ENCODE data around the gene CORO1C. TPM values are rescaled to one million over a fixed set of nuclear protein-coding genes. Genes with fewer than 3 reads are reported as not detected.

The CORO1C gene
- total and polyA plus RNA-seq, 9 of the 15 experiments (the other 6 are each of a cell fraction or from before 2014, with no cell fraction given): 55.2 to 280 (median 150) TPM

DNA sequence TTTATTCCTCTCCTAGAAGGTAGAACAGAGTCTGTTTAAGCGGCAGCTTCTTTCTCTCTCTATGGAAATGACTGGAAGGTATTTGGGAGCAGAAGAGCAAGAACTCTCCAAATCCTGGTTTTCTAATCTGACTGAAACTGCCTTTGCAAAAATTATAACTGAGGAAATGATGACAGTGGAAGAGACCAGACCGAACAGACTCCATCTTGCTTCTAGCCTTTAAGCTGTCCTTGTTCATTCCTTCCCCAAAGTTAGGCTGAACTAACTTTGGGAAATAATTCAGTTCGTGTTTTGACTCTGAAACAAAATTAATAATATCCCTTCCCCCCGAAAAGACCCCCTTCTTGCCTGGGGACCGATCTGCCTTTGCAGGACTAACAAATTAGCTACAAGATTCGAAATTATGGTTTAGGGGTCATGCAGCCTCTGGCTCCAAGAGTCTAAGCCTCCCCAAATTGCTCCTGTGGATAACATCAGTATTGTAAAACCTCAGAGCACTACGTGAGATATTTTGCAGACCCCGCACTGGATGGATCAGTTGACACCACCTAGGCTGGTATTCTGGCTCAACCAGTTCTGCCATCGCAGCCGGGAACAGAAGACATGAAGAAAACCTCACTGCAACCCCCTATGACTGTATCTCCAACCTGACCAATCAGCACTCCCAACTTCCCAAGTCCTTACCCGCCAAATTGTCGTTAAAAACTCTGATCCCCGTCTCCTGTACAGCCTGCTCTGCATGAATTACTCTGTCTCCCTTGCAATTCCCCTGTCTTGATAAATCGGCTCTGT, 111.8 kb downstream of the CORO1C start (continued):
- TF ChIP-seq CREB3 (tag; conservative IDR thresholded peaks at IDR 0.05; ENCODE audit: low read depth): peak; percentile 82; the same call in 1 of the 2 replicates
- 0 out of 4 replicates have a peak, but pooled peaks of 1 of the 2 experiments have one; percentile 36 for TF ChIP-seq TEAD1 (CRISPR knock-in tag; IDR thresholded peaks at IDR 0.05)
- no peak for TF ChIP-seq TAL1 (IDR thresholded peaks at IDR 0.05)
- TF ChIP-seq ZNF740 (CRISPR knock-in tag; IDR thresholded peaks at IDR 0.05): no peak
- peak in 1 of 2 experiments; percentile 81; a peak in 1 of 4 replicates for TF ChIP-seq ZNF740 (tag; IDR thresholded peaks at IDR 0.05)
- TF ChIP-seq DMBX1 (CRISPR knock-in tag; IDR thresholded peaks at IDR 0.05; ENCODE audit: borderline replicate concordance): peak; percentile 85
- TF ChIP-seq, protein P1, sequence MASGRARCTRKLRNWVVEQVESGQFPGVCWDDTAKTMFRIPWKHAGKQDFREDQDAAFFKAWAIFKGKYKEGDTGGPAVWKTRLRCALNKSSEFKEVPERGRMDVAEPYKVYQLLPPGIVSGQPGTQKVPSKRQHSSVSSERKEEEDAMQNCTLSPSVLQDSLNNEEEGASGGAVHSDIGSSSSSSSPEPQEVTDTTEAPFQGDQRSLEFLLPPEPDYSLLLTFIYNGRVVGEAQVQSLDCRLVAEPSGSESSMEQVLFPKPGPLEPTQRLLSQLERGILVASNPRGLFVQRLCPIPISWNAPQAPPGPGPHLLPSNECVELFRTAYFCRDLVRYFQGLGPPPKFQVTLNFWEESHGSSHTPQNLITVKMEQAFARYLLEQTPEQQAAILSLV (tag; IDR thresholded peaks at IDR 0.05): 0 out of 2 replicates have a peak, but pooled peaks have one; percentile 24
- TF ChIP-seq, protein P2, sequence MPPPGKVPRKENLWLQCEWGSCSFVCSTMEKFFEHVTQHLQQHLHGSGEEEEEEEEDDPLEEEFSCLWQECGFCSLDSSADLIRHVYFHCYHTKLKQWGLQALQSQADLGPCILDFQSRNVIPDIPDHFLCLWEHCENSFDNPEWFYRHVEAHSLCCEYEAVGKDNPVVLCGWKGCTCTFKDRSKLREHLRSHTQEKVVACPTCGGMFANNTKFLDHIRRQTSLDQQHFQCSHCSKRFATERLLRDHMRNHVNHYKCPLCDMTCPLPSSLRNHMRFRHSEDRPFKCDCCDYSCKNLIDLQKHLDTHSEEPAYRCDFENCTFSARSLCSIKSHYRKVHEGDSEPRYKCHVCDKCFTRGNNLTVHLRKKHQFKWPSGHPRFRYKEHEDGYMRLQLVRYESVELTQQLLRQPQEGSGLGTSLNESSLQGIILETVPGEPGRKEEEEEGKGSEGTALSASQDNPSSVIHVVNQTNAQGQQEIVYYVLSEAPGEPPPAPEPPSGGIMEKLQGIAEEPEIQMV (tag; conservative IDR thresholded peaks at IDR 0.05; ENCODE audit: low read depth): peak; percentile 74; the same call in 1 of the 2 replicates
- TF ChIP-seq JUNB (CRISPR knock-in tag; conservative IDR thresholded peaks at IDR 0.05): no peak
- no peak; the same call in 1 of the 2 replicates for TF ChIP-seq HSF4 (CRISPR knock-in tag; IDR thresholded peaks at IDR 0.05; ENCODE audit: borderline replicate concordance)
- TF ChIP-seq BRD9 (IDR thresholded peaks at IDR 0.05; ENCODE audit: low read depth, partially characterized antibody): no peak
- TF ChIP-seq ZNF232 (CRISPR knock-in tag; IDR thresholded peaks at IDR 0.05): no peak
- no peak for TF ChIP-seq MCM7 (IDR thresholded peaks at IDR 0.05)
- TF ChIP-seq, protein P3, sequence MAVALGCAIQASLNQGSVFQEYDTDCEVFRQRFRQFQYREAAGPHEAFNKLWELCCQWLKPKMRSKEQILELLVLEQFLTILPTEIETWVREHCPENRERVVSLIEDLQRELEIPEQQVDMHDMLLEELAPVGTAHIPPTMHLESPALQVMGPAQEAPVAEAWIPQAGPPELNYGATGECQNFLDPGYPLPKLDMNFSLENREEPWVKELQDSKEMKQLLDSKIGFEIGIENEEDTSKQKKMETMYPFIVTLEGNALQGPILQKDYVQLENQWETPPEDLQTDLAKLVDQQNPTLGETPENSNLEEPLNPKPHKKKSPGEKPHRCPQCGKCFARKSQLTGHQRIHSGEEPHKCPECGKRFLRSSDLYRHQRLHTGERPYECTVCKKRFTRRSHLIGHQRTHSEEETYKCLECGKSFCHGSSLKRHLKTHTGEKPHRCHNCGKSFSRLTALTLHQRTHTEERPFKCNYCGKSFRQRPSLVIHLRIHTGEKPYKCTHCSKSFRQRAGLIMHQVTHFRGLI (CRISPR knock-in tag; IDR thresholded peaks at IDR 0.05): 0 out of 2 replicates have a peak, but pooled peaks have one; percentile 54
- no peak for TF ChIP-seq GATAD2A (IDR thresholded peaks at IDR 0.05)
- no peak for TF ChIP-seq AFF1 (IDR thresholded peaks at IDR 0.05; ENCODE audit: low read depth in 1 of 2, partially characterized antibody in 2 of 2)
